Measurements from ENCODE around the gene TAB2.

TAB2 gene

DNA sequence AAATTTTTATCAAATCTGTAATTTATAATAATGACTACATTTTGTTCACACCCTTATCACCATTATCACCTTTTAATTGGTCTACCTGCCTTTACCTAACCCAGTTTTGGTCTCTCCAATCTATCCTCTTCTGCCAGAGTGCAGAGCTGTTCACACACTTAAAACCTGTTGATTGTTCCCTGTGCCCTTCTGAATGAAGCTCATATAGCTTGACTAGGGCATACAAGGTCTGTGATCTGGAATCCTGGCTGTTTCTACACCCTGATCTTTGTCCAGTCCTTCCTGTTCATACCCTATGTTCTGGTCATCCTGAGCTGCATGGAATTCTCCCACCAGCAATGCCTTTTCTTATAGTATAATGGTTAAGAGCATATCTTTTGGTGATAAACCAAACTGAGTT lies 53.6 kb downstream of the TAB2 start:
- no peak for DNase-seq (ENCODE audit: low read depth)

DNA sequence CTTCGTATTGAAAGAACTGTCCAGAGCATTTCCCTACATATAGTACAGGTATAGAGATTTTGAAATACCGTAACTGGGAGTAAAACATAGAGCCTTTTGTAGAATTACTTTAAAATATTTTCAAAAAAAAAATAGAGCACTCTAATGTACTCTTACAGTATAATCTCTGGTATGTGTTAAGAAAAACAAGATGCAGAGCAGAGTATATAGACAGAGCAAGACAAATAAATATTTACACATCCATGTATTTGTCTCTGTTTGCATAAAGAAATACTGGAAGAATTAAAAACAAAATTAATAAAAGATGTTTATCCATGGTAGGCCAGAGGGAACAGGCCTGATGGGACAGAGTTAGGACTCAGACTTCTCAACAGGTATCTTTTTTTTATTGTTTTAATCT lies 54.5 kb downstream of the TAB2 start:
- DNase-seq (ENCODE audit: low read depth) = no peak

DNA sequence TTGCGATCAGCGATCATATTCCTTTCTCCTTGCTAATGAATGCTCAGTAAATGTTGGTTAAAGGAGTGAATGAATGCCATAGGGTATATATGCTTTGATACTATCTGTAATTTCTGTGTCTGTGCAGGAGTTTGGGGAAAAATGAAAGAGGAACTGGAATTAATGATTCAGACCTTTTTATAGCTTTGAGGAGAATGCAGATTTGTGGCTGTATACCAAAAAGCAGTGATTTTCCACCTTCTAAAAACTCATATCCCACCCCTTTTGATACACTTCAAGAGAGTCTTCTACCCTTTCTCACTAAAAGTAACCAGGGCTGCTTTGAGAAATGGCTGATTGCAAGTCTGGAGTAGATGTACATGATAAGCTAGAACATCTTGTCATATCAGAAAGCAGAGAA lies 56.0 kb downstream of the TAB2 start:
- DNase-seq (ENCODE audit: low read depth) = no peak

DNA sequence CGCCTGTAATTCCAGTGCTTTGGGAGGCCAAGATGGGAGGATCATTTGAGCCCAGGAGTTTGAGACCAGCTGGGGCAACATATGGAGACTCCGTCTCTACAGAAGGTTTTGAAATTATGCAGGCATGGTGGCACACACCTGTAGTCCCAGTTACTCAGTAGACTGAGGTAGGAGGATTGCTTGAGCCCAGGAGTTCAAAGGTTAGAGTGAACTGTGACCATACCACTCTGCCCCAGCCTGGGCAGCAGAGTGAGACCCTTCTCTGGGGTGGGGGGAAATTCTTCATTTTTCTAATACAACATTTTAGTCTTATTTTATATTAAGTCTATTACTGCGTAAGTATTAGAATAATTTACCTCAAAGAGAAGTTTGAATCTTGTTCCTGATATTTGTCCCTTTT lies 62.5 kb downstream of the TAB2 start:
- no peak for DNase-seq (ENCODE audit: low read depth)

DNA sequence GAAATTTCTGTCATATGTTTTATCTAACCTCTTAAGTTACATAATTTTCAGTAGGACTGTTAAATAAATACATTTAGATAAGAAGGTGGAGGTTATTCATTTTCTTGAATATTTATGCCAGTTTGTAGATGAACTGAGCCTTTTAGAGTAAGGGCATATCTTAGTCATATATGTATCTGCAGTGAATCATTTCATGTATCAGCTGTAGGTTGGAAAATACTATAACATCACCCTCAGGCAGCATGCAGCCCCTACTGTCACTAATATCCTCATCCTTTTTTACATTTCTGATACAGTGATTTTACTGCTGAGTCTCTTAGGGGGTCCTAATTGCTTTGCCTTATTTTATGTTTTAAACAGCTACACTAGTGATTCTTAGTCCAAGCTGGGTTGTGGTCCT lies 63.0 kb downstream of the TAB2 start:
- DNase-seq (ENCODE audit: low read depth) = no peak

DNA sequence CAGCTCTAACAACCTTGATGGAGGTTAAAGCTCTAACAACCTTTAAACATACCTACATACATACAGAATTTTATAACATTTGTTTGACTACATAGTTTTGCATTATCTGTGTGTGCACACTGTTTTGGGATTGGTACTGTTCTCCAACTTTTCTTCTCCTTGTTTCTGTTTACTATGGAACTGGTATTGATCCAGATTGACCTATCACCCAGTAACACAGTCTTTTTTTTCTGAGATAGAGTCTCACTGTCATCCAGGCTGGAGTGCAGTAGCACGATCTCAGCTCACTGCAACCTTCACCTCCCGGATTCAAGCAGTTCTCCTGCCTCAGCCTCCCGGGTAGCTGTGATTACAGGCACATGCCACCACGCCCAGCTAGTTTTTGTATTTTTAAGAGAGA lies 65.9 kb downstream of the TAB2 start:
- DNase-seq (ENCODE audit: low read depth) = no peak

DNA sequence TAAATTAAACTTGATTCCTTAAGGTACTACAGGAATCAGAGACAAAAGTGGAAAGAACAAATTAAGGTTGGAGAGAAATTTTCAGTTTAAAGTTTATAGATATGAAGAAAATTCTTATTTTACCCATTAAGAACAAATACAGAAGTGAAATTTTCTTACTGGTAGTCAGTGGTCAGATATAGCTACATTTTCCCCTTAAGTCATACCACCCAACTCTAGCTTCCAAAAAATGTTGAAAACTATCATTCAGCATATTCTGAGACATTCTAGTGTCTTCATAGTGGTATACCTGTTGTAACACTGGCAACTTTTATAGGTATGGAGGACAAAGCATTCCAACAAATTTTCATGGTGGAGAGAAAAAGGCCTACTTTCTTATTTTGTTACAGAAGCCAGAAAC lies 67.0 kb downstream of the TAB2 start:
- DNase-seq (ENCODE audit: low read depth) = no peak

DNA sequence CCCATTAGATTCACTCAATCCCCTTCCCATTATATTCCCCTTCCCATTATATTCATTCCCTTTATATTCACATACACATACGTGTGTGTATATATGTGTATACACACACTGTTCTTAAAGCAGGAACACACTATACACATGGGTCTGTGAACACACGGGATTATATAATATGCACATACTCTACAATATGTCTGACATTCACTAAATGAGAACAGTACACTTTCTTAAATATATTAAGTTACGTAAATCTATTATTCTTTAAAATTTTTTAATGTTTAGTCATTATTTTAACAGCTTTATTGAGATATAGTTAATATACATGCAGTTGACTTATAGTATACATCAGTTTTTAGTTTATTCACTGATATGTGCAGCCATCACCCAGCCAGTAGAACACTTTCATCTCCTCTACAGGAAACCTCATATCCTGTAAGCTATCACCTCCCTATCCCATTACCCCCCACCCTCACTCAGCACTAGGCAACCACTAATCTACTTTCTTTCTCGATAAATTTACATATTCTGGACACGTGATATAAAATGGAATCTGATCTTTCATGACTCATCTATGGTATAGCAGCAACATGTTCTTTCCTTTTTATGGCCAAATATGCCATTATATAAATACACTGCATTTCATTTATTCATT lies 68.6 kb downstream of the TAB2 start:
- DNase-seq (ENCODE audit: low read depth) = no peak

DNA sequence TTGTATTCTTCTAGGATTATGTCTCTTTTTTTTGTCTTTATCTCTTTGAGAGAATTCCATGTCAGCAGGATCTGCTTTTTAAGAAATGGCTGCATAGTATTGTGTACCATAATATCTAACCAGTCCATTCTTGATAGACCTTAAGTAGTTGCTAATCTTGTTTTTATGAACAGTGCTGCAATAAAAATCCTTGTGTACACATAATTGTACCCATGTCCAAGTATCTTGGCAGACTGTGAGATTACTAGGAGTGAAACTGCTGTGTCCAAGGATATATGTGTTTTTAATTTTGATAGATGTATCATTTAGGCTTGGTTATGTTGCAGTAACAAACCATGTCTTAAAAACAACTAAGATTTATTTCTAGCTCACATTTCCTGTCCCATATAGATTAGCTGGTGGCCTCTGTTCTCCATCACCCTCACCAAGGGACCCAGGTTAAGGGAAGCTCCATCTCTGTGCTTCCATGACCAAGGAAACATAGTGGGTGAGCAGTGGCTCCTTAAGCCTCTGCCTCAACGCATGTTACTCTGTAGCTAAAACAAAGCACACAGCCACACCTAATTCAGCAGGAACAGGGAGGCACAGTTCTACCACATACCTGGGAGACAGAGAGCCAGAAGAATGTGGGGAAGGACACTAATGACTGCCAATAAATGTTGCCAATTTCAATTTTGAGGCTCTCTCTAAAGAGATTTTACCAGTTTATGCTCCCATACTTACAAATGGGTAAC lies 70.4 kb downstream of the TAB2 start:
- DNase-seq (ENCODE audit: low read depth) = no peak

DNA sequence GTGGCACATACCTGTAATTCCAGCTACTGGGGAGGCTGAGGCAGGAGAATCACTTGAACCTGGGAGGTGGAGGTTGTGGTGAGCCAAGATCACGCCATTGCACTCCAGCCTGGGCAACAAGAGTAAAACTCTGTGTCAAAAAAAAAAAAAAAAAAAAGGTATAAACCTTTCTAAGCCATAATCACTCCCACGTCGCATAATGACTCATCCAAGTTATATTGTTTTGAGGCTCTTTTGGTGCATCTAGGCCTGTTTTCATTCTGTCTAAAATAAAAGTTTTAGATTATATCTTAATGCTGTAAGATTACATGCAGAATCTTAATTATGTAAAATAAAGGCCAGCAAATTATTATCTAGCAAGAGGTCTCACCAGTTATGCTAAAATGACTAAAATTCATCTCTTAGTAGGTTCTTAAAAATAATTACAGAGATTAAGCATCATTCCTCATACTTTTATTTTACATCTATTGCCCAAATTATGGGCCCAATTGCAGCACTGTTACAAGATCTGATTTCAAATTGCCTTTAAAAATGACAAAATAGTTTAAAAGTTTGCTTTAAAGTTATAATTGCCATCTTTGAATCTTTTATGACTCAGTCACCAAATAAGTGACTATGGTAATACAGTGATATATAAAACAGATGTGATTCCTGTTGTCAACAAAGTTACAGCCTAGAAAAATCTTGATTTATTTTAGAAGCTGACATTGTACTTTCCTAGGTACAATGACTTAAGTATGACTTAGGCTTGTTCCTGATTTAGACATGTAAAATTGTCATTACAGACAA lies 72.2 kb downstream of the TAB2 start:
- DNase-seq (ENCODE audit: low read depth) = no peak

DNA sequence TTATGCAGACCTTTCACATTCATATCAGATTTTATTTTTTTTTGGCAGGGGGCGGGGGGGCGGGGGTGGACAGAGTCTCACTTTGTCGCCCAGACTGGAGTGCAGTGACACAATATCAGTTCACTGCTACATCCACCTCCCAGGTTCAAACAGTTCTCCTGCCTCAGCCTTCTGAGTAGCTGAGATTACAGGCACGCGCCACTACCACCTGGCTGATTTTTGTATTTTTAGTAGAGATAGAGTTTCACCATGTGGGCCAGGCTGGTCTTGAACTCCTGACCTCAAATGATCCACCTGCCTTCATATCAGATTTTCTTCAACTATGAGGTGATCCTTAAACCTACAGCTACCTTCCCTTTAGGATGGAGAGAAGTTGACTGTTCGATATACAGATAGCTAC lies 74.6 kb downstream of the TAB2 start:
- no peak for DNase-seq (ENCODE audit: low read depth)

DNA sequence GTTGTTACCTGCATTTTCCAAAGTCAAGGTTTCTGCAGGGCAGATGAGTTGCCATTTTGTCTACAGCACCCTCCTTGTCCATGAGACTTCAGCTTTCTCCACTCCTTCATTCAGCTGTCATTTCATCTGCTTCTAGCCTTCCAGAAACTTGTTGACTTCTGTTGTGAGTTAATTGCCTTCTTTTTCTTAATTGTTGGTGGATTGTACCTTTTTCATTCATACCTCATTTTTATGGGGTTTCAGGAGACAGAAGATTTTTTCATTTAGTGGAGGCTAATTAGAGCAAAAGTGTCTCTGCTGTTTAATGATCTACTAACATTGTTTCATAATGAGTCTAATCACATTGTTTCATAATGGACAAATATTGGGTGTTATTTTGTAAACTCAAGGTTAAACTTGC lies 75.0 kb downstream of the TAB2 start:
- no peak for DNase-seq (ENCODE audit: low read depth)

DNA sequence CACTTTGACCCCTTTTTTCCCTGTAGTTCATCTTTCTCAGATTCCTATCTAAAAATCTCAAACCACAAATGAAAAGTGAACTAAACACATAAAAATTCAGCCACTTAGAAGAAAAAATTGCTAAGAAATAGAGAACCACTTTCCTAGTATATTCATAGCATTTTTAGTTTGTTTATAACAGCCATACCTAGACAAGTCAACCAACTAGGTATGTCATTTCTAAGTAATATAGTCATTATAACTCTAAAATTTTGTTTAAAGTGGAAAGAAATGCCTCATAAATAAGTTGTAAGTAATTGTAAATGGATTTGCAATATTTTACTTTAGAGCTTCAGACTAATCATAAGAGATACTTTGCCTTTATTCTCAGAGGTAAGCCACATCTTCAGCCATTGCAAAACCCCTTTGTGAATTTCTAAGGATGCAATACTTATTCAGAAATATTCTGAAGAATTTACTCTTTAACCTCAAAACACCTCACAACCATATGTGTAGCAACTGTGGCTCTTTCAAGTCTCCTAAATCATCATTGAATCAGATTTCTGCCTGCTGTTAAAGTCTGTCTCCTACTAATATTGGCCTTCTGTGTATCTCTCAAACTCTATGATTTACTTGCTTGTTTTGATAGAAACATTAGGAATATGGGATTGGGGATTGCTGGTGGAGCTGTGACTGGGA lies 75.6 kb downstream of the TAB2 start:
- DNase-seq (ENCODE audit: low read depth) = no peak

DNA sequence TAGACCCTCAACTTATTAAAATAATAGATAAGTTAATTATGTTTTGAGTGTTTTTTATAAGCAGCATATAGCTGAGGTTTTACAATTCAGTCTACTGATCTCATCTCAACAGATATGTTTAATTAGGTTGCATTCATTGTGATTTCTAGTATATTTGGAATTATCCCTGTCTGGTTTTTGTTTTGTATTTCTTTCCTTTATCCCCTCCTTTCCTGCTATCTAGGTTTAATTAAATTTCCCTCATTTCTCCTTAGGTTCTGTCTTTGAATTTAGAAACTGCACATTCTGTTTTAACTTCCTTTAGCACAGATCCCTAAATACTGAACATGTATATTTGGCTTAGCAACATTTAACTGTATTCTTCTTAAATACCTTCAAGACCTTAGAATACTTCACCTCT lies 77.7 kb downstream of the TAB2 start:
- no peak for DNase-seq (ENCODE audit: low read depth)

DNA sequence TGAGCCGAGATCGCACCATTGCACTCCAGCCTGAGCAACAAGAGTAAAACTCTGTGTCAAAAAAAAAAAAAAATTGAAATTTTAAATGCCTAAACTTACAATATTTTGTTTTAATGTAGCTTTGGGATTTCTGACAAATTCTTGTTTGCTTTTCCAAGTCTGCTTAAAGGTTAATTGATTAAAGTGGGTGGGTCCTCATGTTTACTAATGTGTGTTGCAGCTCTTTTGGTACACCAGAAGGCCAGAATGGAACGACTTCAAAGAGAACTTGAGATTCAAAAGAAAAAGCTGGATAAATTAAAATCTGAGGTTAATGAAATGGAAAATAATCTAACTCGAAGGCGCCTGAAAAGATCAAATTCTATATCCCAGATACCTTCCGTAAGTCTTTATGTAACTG lies 79.9 kb downstream of the TAB2 start:
- no peak for DNase-seq (ENCODE audit: low read depth)

DNA sequence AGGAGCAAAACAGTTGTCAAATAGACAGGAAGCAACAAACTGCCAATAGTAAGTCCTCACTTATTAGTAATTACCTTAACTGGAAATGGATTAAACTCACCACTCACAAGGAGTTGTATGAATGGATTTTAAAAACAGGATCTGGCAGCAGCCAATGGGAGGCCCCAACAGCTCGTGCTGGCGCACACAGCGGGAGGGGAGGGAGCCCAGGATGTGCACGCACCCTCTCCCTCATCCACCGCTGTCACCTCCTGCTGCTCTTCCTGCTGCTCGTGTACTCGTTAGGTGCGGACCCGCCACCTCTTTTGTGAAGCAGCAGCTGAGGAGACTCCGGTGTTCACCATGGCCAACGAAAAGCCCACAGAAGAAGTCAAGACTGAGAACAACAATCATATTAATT lies 82.5 kb downstream of the TAB2 start, which contains the start of gene SUMO4:
SUMO4 (plus strand) TSS at position 213 of the 400 bp plus-strand sequence; CDS start at position 343, 130 bp downstream.
- no peak for DNase-seq (ENCODE audit: low read depth)

DNA sequence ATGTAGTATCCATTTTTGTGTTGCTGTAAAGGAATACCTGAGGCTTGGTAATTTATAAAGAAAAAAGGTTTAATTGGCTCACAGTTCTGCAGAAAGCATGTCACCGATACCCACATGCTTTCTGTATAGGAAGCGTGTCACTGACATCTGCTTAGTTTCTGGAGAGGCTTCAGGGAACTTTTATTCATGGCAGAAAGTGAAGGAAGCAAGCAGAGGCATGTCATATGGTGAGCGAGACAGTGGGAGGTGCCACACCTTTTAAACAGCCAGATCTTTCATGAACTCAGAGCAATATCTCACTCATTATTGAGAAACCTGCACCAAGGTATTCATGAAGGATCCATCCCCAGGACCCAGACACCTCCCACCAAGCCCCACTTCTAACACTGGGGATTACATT lies 86.0 kb downstream of the TAB2 start:
- DNase-seq (ENCODE audit: low read depth) = no peak

DNA sequence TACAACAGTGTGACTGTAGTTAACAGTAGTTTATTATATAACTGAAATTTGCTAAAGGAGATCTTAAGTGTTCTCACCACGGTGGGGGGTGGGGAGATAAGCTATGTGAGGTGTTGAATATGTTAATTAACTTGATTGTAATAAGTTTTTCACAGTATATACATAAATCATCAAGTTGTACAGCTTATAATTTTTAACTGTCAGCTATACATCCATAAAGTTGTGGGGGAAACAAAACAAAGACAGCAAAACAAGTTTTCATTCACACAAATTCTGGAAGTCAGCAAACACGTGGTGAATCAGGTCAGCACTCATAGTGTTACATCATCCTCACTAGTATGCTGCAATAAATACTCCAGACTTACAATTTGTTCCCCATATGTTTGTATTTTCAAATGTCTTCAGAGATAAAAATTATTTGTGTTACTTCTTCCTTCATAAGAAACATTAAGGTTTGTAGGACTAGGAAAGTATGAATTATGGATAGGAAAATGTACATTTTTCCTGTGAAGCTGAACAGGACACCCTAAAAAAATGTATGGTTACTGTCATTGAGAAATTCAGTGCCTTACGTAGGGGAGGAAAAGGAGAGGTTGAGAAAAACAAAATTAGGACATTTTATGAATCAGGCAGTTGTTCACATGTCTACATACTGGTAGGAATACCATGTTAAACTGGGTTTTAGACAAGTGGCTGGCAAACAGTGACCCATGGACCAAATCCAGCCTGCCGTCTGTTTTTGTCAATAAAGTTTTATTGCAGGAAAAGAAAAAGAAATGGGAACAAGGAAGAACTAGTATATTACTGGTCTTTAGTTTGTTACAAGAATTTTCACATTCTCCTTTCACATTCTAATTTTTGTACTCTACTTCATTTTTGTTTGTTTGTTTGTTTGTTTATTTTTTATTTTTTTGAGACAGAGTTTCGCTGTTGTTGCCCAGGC lies 88.6 kb downstream of the TAB2 start:
- no peak for DNase-seq (ENCODE audit: low read depth)

DNA sequence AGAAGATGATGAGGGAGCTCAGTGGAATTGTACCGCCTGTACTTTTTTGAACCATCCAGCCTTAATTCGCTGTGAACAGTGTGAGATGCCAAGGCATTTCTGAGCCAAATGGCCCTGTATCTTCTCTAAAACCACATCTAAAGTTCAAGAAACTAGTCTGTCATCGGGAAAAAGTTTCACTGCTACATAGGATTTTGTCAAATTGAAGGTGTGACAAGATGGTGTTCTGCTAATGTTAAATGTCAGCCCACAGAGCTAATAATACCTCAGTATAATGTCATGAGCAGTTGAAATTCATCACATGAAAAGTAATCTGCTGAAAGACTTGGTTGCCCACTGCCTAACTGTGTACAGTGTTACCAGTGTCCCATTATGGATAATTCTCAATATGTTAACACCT lies 92.1 kb downstream of the TAB2 start:
- no peak for DNase-seq (ENCODE audit: low read depth)

DNA sequence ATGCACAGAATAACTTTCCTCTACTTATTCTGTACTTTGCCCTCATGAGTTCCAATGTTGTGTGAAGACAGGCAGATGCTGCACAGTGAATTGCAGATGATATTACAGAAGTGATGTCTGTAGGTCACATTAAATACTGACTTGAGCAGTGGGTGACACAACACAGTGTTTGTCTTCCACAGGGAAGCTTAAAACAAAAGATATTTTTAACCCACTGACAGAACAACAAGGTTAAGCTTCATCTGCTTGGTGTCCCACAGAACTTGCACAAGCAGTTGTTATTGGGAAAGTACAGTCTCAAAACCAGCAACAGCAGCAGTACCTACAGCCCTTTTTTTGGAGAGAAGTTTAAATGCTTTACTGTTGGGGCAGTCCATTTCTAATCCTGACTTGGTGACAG lies 93.0 kb downstream of the TAB2 start:
- no peak for DNase-seq (ENCODE audit: low read depth)

DNA sequence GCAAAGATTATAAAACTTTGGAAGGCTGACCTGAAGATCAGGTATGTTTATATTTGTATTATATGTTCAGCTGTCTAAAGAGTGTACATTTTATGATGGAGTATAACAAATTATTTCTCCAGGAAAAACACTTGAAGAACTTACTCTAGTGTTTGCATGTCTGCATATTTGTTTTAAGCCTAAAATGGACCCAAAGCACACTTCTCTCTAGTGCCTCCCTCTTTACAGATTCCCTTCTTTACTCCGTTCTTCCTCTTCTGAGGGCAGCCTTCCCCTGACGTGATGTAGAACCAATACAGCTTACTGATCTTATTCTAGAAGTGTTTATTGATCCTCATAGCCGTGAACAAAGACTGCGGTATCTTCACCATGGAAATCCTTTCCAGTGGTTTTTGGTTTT lies 96.5 kb downstream of the TAB2 start:
- DNase-seq (ENCODE audit: low read depth) = no peak

DNA sequence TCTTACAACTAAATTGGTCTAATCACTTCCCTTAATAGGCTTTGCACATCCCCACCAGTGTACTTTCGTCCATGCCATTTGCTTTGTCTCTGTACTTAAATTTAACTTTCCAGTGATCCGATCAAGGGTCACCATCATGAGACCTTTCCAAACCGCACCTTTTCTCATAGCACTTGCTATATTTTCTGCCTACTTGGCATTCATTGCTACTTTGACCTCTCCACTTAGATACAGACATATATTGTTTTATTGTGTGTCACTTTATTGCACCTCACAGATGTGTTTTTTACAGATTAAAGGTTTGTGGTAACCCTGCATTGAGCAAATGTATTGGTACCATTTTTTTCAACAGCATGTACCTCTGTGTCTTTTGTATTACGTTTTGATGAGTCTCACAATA lies 97.3 kb downstream of the TAB2 start:
- DNase-seq (ENCODE audit: low read depth) = no peak

All from stimulated activated CD8-positive, alpha-beta memory T cell treated with anti-CD3 and anti-CD28 coated beads, Interleukin-15, amount 100 ng/mL, for 1 hour (primary cell).